ENCODE results near the gene KIF26B. TPM values are rescaled to one million over a fixed set of nuclear protein-coding genes. Genes with fewer than 3 reads are reported as not detected.

Gene KIF26B
- total and polyA plus RNA-seq, 2 of the 4 experiments (the other 2 are of a cell fraction) = 0.53 to 0.54 TPM

DNA sequence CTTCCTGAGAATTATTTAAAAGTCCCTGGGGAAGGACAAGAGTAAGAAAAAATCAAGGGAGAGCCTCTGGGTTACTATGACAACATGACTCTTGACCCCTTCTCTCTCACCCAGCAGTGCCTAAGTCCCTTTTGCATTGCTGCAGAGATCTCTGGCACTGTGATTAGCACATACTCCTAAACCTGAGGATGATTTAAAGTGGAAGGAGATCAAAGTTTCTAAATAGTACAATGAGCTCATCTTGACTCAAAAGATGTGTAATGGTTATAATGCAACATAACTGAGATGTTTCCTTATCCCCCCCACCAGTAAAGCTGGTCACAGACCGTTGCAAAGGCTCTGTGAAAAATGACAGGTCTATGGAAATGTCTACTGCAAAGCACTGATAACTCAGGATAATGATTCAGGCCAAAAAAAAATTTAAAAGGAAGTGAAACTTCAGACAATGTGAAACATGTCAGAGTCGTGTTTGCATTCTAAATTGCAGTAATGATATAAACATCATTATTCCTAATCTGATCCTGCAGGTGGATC lies 519.2 kb downstream of the KIF26B start:
- Histone ChIP-seq H3K4me3 (ENCODE audit: insufficient read depth, low read depth, low read length) (no peak overlapping the region), H3K14ac (replicated peaks; ENCODE audit: low read depth, low read length) (no peak overlapping the region; the same call in 1 of the 2 replicates), H2BK20ac (ENCODE audit: low read depth, low read length) (no peak overlapping the region), H2AK5ac (ENCODE audit: low read depth, low read length) (no peak overlapping the region; the same call in 1 of the 2 replicates), H3K9me1 (ENCODE audit: insufficient read depth, low read length) (peaks cover 3% of the 10 kb centered on the region; the same call in 1 of the 2 replicates), H2BK5ac (ENCODE audit: low read depth, low read length, poor library complexity, severe bottlenecking) (no peak overlapping the region), H3K27ac (ENCODE audit: insufficient read depth, low read length) (no peak overlapping the region), H4K5ac (ENCODE audit: low read depth, low read length) (no peak overlapping the region), H2BK15ac (ENCODE audit: low read depth, low read length) (no peak overlapping the region), H3K23ac (ENCODE audit: low read depth, low read length) (no peak overlapping the region), H2AFZ (replicated peaks; ENCODE audit: low read length, poor library complexity) (no peak overlapping the region), H4K8ac (ENCODE audit: low read depth in 2 of 2, low read length in 2 of 2) (no peak overlapping the region), H2AK9ac (replicated peaks; ENCODE audit: low read depth, low read length, poor library complexity) (no peak overlapping the region), H3K36me3 (ENCODE audit: control insufficient read depth, insufficient read depth, low read length) (0 out of 2 replicates have a peak, but pooled peaks cover 1% of the 10 kb centered on the region), H3K9me3 (ENCODE audit: control insufficient read depth, insufficient read depth, low read length) (no peaks in the 10 kb centered on the region), H3K4me2 (ENCODE audit: low read depth, low read length) (no peak overlapping the region), H4K20me1 (ENCODE audit: insufficient read depth, low read length) (no peaks in the 10 kb centered on the region), H3K27me3 (ENCODE audit: control insufficient read depth, insufficient read depth, low read length) (no peaks in the 10 kb centered on the region), H4K91ac (ENCODE audit: insufficient read depth, low read depth, low read length) (no peak overlapping the region), H3K79me1 (ENCODE audit: low read depth in 1 of 2, low read length in 2 of 2) (no peaks in the 10 kb centered on the region), H3K4me1 (ENCODE audit: control insufficient read depth, insufficient read depth, low read length) (peaks cover 6% of the 10 kb centered on the region), H3K18ac (ENCODE audit: low read depth, low read length) (no peak overlapping the region), H3K56ac (ENCODE audit: extremely low read depth, insufficient read depth, low read length) (no peak overlapping the region), H3K9ac (ENCODE audit: low read depth, low read length) (no peak overlapping the region), H3K4ac (ENCODE audit: low read depth, low read length) (no peak overlapping the region), H2BK120ac (ENCODE audit: low read depth, low read length) (no peak overlapping the region)
- ChIA-PET POLR2A (ENCODE audit: unreplicated experiment) (no interaction called here), CTCF (no interaction called here)
- BruUV-seq (replicated peaks) = no TSS peak
- dilution Hi-C loops (cut with HindIII; ENCODE audit: low sequenced_read_pairs, unreplicated experiment) = no loop called here
- ATAC-seq (ENCODE audit: low read depth) = peak; percentile 60
- intact Hi-C loops (cut with micrococcal nuclease) = loop anchor here (5.0 kb wide), 1 partner anchor 522 kb away; the partner anchor contains the start of gene KIF26B
- peak; percentile 60 for DNase-seq
- in situ Hi-C loops (cut with MboI; ENCODE audit: low sequenced_read_pairs) = no loop called here
- no CpG with 5 or more reads among the region's 2 CpGs for WGBS, 2 experiments (ENCODE audit: extremely low coverage in 2 of 2, insufficient read length in 1 of 2)
- TF ChIP-seq, protein P1, sequence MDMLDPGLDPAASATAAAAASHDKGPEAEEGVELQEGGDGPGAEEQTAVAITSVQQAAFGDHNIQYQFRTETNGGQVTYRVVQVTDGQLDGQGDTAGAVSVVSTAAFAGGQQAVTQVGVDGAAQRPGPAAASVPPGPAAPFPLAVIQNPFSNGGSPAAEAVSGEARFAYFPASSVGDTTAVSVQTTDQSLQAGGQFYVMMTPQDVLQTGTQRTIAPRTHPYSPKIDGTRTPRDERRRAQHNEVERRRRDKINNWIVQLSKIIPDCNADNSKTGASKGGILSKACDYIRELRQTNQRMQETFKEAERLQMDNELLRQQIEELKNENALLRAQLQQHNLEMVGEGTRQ (IDR thresholded peaks at IDR 0.05; ENCODE audit: low read depth, low read length) = no peak
- TF ChIP-seq MXI1 (IDR thresholded peaks at IDR 0.05; ENCODE audit: borderline replicate concordance, low read depth, low read length) (no peak), CEBPB (IDR thresholded peaks at IDR 0.05; ENCODE audit: low read depth, low read length) (peak; percentile 59; the same call in 1 of the 2 replicates), SMC3 (IDR thresholded peaks at IDR 0.05; ENCODE audit: low read depth, low read length) (no peak)
- TF ChIP-seq, protein P2, sequence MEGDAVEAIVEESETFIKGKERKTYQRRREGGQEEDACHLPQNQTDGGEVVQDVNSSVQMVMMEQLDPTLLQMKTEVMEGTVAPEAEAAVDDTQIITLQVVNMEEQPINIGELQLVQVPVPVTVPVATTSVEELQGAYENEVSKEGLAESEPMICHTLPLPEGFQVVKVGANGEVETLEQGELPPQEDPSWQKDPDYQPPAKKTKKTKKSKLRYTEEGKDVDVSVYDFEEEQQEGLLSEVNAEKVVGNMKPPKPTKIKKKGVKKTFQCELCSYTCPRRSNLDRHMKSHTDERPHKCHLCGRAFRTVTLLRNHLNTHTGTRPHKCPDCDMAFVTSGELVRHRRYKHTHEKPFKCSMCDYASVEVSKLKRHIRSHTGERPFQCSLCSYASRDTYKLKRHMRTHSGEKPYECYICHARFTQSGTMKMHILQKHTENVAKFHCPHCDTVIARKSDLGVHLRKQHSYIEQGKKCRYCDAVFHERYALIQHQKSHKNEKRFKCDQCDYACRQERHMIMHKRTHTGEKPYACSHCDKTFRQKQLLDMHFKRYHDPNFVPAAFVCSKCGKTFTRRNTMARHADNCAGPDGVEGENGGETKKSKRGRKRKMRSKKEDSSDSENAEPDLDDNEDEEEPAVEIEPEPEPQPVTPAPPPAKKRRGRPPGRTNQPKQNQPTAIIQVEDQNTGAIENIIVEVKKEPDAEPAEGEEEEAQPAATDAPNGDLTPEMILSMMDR (conservative IDR thresholded peaks at IDR 0.05; ENCODE audit: low read depth, low read length) = no peak

Measured in IMR-90 (cell line).